Naive B cell (primary cell): ENCODE measurements around the gene RSAD2. TPM values are rescaled to one million over a fixed set of nuclear protein-coding genes. Genes with fewer than 3 reads are reported as not detected.

ENCODE experiments used
- ATAC-seq, 2 donors: fragments of 150-1000 bp; cut with Tn5 transposase; 2 replicates each; pipeline ENCODE4 v1.10.0; 2021; ENCODE audit warnings: low read depth in 2 of 2, mild to moderate bottlenecking in 2 of 2, moderate library complexity in 2 of 2
- DNase-seq: peaks from one replicate; pipeline ENCODE4 v3.0.0; 2022
- H3K27ac Mint-ChIP-seq, 6 donors: one replicate each; pipeline ENCODE4 v1.8.0; 2020 to 2022; ENCODE audit warnings: mild to moderate bottlenecking in 6 of 6, mixed read lengths in 6 of 6, moderate library complexity in 5 of 6, inconsistent platforms in 2 of 6
- H3K27me3 Mint-ChIP-seq, 3 donors: one replicate each; pipeline ENCODE4 v1.8.0; 2021 to 2022; ENCODE audit warnings: mixed read lengths in 3 of 3, mild to moderate bottlenecking in 1 of 3
- H3K36me3 Mint-ChIP-seq, 2 donors: one replicate each; pipeline ENCODE4 v1.8.0; 2020 to 2022; ENCODE audit warnings: mixed read lengths in 2 of 2, inconsistent platforms in 1 of 2, mild to moderate bottlenecking in 1 of 2
- H3K4me1 Mint-ChIP-seq, 3 donors: one replicate each; pipeline ENCODE4 v1.8.0; 2020 to 2022; ENCODE audit warnings: mixed read lengths in 3 of 3, inconsistent platforms in 1 of 3, mild to moderate bottlenecking in 1 of 3, moderate library complexity in 1 of 3
- H3K4me3 Mint-ChIP-seq, 8 donors: one replicate each; pipeline ENCODE4 v1.8.0; 2020 to 2022; ENCODE audit warnings: mild to moderate bottlenecking in 8 of 8, mixed read lengths in 8 of 8, moderate library complexity in 8 of 8, inconsistent platforms in 2 of 8
- H3K9me3 Mint-ChIP-seq, 7 donors: one replicate each; pipeline ENCODE4 v1.8.0; 2020 to 2022; ENCODE audit warnings: mixed read lengths in 7 of 7, mild to moderate bottlenecking in 5 of 7, inconsistent platforms in 2 of 7, moderate library complexity in 1 of 7
- polyA plus RNA-seq, 6 donors: library from polyadenylated mRNA; unstranded; fragments of 300-500 nt; fragmentation: Illumina TruSeq; gene quantifications; one replicate each; pipeline ENCODE4 v1.2.3, GENCODE V29; 2021; ENCODE audit warnings: low read depth in 6 of 6

The RSAD2 gene, protein sequence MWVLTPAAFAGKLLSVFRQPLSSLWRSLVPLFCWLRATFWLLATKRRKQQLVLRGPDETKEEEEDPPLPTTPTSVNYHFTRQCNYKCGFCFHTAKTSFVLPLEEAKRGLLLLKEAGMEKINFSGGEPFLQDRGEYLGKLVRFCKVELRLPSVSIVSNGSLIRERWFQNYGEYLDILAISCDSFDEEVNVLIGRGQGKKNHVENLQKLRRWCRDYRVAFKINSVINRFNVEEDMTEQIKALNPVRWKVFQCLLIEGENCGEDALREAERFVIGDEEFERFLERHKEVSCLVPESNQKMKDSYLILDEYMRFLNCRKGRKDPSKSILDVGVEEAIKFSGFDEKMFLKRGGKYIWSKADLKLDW
- polyA plus RNA-seq = 1 to 10 TPM in 5 of 6 donors, not detected in 1; 2.0 to 8.5 (median 2.4) TPM

DNA sequence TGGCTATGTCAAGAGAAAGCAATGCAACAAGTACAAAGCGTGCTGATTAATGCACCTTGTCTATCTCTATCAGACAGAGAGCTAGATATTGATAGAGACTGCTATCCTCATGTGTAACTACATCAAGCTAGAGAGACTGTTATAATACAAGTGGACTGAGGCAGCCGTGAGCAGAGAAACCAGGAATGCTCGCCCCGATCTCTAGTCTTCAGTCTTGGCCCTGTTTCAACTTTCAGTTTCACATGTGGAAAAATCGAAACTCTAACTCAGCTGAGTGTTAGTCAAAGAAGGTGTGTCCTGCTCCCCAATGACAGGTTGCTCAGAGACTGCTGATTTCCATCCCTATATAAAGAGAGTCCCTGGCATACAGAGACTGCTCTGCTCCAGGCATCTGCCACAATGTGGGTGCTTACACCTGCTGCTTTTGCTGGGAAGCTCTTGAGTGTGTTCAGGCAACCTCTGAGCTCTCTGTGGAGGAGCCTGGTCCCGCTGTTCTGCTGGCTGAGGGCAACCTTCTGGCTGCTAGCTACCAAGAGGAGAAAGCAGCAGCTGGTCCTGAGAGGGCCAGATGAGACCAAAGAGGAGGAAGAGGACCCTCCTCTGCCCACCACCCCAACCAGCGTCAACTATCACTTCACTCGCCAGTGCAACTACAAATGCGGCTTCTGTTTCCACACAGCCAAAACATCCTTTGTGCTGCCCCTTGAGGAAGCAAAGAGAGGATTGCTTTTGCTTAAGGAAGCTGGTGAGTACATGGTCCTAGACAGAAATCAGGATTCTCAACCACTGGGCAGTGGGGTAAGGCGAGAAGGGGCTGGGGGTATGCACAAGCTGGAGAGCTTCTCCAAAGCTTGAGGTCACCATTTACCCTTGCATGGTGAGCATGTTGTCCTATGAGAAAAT is at the start of gene RSAD2:
Gene RSAD2, plus strand, starts transcription at position 376 of the 903 bp plus-strand sequence. Its CDS starts 24 bp downstream, at position 400.
- H3K27ac Mint-ChIP-seq = peak within 1 kb of the TSS in 3 of 6 donors; percentile 29 to 70 (median 69)
- peaks cover 0 to 4% (median 0%) of the 10 kb centered on the region in 7 donors for H3K9me3 Mint-ChIP-seq
- H3K27me3 Mint-ChIP-seq = peaks cover 10 to 22% (median 10%) of the 10 kb centered on the region in 3 donors
- peaks cover 18 to 29% (median 26%) of the 10 kb centered on the region in 3 donors for H3K4me1 Mint-ChIP-seq
- DNase-seq (peak; percentile 19), ATAC-seq (peak; percentile 68 to 79)
- H3K36me3 Mint-ChIP-seq = no peaks in the 10 kb centered on the region
- H3K4me3 Mint-ChIP-seq = peak within 1 kb of the TSS; percentile 76 to 93 (median 88)

DNA sequence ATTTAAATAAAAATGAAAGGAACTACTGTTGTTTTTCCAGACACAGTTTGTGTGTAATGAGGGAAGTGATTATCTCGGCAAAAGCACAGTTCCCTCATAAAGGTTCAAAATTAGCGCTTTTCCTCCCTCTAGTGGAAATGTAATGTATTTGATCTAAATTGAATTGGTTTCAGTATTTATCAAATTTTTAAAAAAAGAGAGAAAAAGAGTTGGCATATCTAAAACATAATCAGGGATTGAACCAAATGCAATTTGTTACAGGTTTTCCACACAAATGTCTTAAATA is 49.3 kb upstream of the RSAD2 start:
- H3K27ac Mint-ChIP-seq = no peak overlapping the region
- H3K36me3 Mint-ChIP-seq = peaks cover 16 to 26% of the 10 kb centered on the region in 2 donors
- DNase-seq = no peak
- H3K9me3 Mint-ChIP-seq = peaks cover 16 to 29% (median 23%) of the 10 kb centered on the region in 7 donors
- H3K27me3 Mint-ChIP-seq = peaks cover 0 to 4% (median 0%) of the 10 kb centered on the region in 3 donors
- H3K4me1 Mint-ChIP-seq = peaks cover 0 to 7% (median 6%) of the 10 kb centered on the region in 3 donors
- ATAC-seq = no peak
- H3K4me3 Mint-ChIP-seq = no peak overlapping the region

DNA sequence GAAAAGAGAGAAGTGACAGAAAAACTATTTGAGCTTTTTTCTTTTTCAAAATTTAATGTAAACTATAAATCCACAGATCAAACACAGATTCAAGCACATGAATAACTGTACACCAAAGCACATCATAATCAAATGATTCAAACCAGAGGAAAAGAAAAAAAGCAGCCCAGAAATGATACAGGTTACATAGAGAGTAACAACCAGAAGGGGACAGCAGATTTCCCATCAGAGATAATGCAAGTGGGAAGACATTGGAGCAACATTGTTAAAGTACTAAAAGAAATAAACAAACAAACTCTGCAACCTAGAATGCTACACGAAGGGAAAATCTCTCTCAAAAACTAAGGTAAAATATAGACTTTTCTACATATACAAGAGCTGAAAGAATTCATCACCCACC is 46.3 kb upstream of the RSAD2 start:
- no peak for DNase-seq
- Mint-ChIP-seq H3K27ac (no peak overlapping the region), H3K27me3 (no peaks in the 10 kb centered on the region), H3K9me3 (peaks cover 19 to 56% (median 33%) of the 10 kb centered on the region in 7 donors), H3K4me1 (peaks cover 0 to 6% (median 3%) of the 10 kb centered on the region in 3 donors), H3K4me3 (no peak overlapping the region), H3K36me3 (peaks cover 25 to 34% of the 10 kb centered on the region in 2 donors)
- ATAC-seq = no peak

DNA sequence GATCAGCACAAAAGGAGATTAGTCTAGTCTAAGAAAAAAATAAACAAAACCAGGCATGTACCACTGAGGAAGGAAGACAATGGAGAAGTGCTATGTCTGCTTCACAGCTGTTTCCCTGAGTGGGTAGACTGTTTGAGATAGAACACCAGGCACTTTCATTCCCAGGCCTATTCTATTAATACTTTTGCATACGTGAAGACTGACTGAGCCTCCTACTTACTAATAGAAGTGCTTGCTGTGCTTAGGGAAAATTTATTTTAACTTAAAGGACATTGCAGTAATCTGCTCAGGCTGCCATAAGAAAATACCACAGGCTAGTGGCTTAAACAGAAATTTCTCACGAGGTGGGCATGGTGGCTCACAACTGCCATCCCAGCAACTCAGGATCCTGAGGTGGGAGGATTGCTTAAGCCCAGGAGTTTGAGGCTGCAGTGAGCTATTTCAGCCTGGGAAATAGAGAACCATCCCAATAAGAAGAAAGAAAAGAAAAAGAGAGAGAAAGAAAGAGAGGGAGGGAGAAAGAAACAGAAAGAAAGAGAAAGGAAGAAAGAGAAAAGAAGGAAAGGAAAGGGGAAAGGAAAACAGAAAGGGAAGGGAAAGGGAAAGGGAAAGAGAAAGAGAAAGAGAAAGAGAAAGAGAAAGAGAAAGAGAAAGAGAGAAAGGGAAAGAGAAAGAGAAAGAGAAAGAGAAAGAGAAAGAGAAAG is 44.8 kb upstream of the RSAD2 start:
- peak overlapping the region in 1 of 6 donors; percentile 1 for H3K27ac Mint-ChIP-seq
- peaks cover 25 to 34% of the 10 kb centered on the region in 2 donors for H3K36me3 Mint-ChIP-seq
- H3K4me1 Mint-ChIP-seq = peaks cover 0 to 3% (median 0%) of the 10 kb centered on the region in 3 donors
- peaks cover 19 to 56% (median 33%) of the 10 kb centered on the region in 7 donors for H3K9me3 Mint-ChIP-seq
- no peak overlapping the region for H3K4me3 Mint-ChIP-seq
- no peak for ATAC-seq
- H3K27me3 Mint-ChIP-seq = no peaks in the 10 kb centered on the region
- no peak for DNase-seq

DNA sequence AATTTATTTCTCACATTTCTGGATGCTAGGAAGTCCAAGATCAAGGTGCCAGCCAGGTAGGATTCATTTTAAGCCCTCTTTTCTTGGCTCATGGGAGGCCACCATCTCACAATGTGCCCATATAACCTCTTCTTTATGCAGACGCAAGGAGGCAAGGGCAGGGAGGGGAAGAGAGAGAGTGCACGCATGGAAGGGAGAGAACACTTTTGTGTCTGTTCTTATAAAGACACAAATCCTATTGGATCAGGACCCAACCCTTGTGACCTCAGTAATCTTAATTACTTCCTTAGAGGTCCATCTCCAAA is 44.3 kb upstream of the RSAD2 start:
- Mint-ChIP-seq H3K4me3 (no peak overlapping the region), H3K27me3 (no peaks in the 10 kb centered on the region), H3K27ac (no peak overlapping the region), H3K4me1 (peaks cover 0 to 3% (median 0%) of the 10 kb centered on the region in 3 donors), H3K36me3 (peaks cover 29 to 34% of the 10 kb centered on the region in 2 donors), H3K9me3 (peaks cover 23 to 56% (median 33%) of the 10 kb centered on the region in 7 donors)
- DNase-seq = no peak
- ATAC-seq = no peak

DNA sequence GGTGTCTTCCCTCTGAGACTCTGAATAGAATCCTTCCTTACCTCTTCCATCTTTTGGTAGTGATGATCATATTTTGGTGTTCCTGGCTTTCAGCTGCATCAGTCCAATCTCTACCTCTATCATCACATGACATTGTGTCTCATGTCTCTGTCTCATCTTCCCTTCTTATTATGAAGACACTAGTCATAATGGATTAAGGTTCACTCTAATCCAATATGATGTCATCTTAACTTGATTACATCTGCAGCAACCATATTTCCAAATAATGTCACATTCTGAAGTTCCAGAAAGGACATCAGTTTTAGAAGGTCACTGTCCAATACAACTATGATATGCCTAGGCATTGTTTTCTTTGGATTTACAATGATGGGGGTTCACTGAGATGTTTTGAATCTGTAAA is 43.4 kb upstream of the RSAD2 start:
- peaks cover 23 to 59% (median 38%) of the 10 kb centered on the region in 7 donors for H3K9me3 Mint-ChIP-seq
- DNase-seq (no peak), ATAC-seq (no peak)
- no peaks in the 10 kb centered on the region for H3K27me3 Mint-ChIP-seq
- H3K4me1 Mint-ChIP-seq = peaks cover 0 to 3% (median 0%) of the 10 kb centered on the region in 3 donors
- no peak overlapping the region for H3K4me3 Mint-ChIP-seq
- peaks cover 33 to 34% of the 10 kb centered on the region in 2 donors for H3K36me3 Mint-ChIP-seq
- H3K27ac Mint-ChIP-seq = no peak overlapping the region

DNA sequence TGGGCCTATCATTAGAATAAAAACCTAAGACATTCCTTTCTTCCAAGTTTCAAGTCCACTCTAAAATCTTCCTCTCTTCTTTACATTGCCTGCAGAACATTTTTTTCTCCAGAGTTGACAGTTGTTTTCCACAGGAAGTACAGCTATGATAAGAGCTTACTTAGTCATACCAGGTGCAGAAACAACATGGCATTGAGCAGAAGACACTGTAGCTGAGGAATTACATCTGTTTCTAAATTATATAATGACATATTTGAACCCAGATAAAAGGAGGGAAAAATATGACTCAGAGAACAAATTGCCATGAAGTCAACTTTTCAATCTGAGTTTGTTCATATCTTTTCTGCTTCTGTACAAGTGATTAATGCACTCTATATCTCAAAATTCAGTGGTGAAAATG is 42.1 kb upstream of the RSAD2 start:
- H3K4me3 Mint-ChIP-seq = no peak overlapping the region
- no peak overlapping the region for H3K27ac Mint-ChIP-seq
- H3K9me3 Mint-ChIP-seq = peaks cover 22 to 65% (median 38%) of the 10 kb centered on the region in 7 donors
- H3K36me3 Mint-ChIP-seq = peaks cover 27 to 40% of the 10 kb centered on the region in 2 donors
- no peak for ATAC-seq
- no peak for DNase-seq
- peaks cover 0 to 3% (median 0%) of the 10 kb centered on the region in 3 donors for H3K4me1 Mint-ChIP-seq
- H3K27me3 Mint-ChIP-seq = no peaks in the 10 kb centered on the region

DNA sequence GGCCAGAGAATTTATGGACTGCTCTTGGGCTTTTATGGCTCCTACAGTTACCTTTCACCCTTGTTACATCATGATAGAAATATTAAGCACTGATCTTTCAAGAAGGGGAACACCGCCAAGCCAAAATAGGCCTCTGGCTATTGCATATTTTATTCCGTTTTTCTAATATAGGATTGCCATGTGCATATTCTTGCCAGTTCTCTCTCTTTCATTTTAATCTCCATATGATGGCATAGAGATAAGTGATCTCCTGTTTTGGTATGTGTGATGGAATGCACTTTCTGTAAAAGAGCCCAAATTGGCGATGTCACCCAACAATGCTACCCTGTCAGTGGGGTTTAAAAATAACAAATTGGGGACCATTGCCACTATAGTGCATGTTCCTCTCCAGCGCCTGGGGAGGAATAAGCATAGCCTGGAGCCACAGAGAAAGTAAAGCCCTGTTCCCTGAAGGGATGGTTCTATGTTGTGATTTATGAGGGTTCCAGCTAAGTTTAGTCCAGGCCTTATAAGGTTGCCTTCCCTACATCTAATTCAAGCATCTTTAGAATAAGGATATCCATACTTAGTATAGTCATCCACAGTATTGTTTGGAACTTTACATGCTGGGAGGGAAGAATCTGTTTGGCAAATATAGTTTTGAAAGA is 38.8 kb upstream of the RSAD2 start:
- H3K36me3 Mint-ChIP-seq = peaks cover 10 to 36% of the 10 kb centered on the region in 2 donors
- H3K9me3 Mint-ChIP-seq = peaks cover 5 to 71% (median 32%) of the 10 kb centered on the region in 7 donors
- no peak overlapping the region for H3K27ac Mint-ChIP-seq
- H3K27me3 Mint-ChIP-seq = no peaks in the 10 kb centered on the region
- H3K4me3 Mint-ChIP-seq = no peak overlapping the region
- no peaks in the 10 kb centered on the region for H3K4me1 Mint-ChIP-seq
- ATAC-seq = no peak
- DNase-seq = no peak

DNA sequence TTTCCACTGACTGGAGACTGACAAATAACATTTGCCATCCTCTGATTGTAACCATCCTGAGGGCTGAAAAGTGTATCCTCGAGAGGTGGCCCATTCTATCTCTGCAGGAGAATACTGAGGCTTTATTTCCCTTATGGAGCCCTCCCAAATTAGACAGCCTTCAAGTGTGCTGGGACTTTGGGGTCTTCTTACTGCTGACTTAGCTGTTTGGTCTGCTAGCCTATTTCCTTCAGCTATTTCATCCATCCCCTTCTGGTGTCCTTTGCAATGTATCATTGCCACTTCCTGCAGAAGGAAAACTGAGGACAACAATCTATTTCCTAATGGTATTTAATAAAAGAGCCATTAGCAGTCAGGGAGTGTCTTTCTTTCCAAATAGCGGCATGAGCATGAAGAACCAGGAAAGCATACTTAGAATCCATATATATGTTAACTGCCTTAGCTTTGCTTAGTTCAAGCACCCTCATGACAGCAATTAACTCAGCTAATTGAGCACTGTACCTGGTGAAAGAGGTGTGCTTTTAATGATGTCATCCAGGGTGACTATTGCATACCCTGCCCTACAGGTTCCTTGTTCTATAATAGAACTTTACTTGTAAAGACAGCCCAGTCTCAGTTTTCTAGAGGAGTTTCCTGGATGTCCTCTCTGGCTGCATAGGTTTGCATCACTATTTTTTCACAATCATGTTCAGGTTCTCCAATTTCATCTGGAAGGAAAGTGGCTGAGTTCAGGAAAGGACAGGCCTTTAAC is 35.9 kb upstream of the RSAD2 start:
- H3K4me3 Mint-ChIP-seq = no peak overlapping the region
- ATAC-seq = no peak
- no peaks in the 10 kb centered on the region for H3K27me3 Mint-ChIP-seq
- no peaks in the 10 kb centered on the region for H3K4me1 Mint-ChIP-seq
- H3K9me3 Mint-ChIP-seq = peaks cover 4 to 79% (median 57%) of the 10 kb centered on the region in 7 donors
- no peak for DNase-seq
- peaks cover 26 to 47% of the 10 kb centered on the region in 2 donors for H3K36me3 Mint-ChIP-seq
- H3K27ac Mint-ChIP-seq = no peak overlapping the region

DNA sequence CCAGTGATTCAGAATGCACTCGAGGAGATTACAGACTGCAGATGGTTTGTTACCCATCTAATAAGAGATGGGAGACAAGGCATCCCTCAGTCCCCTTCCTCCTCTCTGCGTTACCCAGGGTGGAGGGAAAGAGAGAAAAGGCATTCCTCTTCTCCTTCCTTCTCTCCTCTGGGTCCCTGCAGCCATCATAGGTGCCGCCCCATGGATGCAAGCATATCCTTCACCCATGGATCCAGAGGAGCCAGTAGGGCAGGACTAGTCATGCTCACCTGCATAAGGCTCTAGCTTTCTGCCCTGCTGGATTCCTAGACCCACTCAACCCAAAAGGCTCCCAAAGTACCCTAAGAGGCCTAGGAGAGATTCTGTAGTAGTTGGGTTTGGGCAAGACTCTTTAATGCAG is 32.3 kb upstream of the RSAD2 start:
- DNase-seq = no peak

DNA sequence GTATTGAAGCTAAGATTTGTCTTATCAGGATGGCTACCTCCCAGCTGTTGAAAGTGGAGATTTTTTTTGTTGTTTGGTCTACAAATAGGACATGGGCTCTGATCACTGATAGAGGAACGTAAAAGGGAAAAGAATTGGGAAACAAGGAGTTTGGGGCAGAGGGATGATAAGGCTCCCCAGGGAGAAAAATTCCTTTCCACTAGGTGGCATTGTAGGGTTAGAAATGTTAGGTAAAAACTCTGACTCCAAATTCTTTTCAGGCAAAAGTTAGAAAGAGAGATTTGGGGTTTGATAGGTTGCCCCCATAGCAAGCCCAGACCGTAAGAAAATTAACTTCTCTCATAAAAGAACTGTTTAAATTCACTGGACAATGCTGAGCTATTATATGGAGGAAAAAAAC is 31.7 kb upstream of the RSAD2 start:
- peaks cover 55 to 60% of the 10 kb centered on the region in 2 donors for H3K36me3 Mint-ChIP-seq
- DNase-seq = no peak
- ATAC-seq = no peak
- no peak overlapping the region for H3K27ac Mint-ChIP-seq
- H3K4me1 Mint-ChIP-seq = no peaks in the 10 kb centered on the region
- no peaks in the 10 kb centered on the region for H3K27me3 Mint-ChIP-seq
- peaks cover 4 to 95% (median 65%) of the 10 kb centered on the region in 7 donors for H3K9me3 Mint-ChIP-seq
- no peak overlapping the region for H3K4me3 Mint-ChIP-seq

More for the DNA sequence above, 32.3 kb upstream of the RSAD2 start:
- Mint-ChIP-seq H3K36me3 (peaks cover 55 to 56% of the 10 kb centered on the region in 2 donors), H3K27me3 (no peaks in the 10 kb centered on the region), H3K27ac (no peak overlapping the region), H3K4me3 (no peak overlapping the region), H3K4me1 (no peaks in the 10 kb centered on the region), H3K9me3 (peaks cover 4 to 99% (median 67%) of the 10 kb centered on the region in 7 donors)
- ATAC-seq = no peak

DNA sequence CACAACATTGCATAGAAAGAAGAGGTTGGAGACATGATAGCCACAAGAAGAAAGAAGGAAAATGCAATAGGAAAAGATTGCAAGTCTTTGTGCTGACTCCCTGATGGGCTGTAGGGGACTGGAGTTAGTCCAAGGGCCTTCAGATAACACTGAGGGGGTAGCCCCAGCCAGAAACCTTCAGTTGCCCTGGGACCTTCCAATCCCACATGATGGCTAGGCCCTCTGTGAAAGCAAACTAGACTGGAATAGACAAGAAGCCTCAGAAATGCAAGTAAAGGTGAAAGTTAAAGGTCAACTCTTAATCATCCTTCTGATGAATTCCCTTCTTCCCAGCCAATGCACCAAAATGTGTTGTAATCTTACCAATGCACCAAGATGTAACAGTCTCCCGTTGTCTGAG is 31.0 kb upstream of the RSAD2 start:
- H3K27ac Mint-ChIP-seq = no peak overlapping the region
- no peak overlapping the region for H3K4me3 Mint-ChIP-seq
- ATAC-seq (no peak), DNase-seq (no peak)
- H3K36me3 Mint-ChIP-seq = peaks cover 55 to 57% of the 10 kb centered on the region in 2 donors
- no peaks in the 10 kb centered on the region for H3K27me3 Mint-ChIP-seq
- peaks cover 4 to 89% (median 65%) of the 10 kb centered on the region in 7 donors for H3K9me3 Mint-ChIP-seq
- no peaks in the 10 kb centered on the region for H3K4me1 Mint-ChIP-seq
